HG03571 (cell line): Measurements from ENCODE around the gene FOXO3B.
"Not testable (repeated sequence)": the region's sequence is repeated elsewhere in the genome, so short reads cannot be mapped to it uniquely, and the experiment has no call there.

Source experiments
- ATAC-seq: cut with Tn5 transposase; IDR thresholded peaks from one replicate; pipeline ENCODE4 v1.9.1; 2021; ENCODE audit not compliant: unreplicated experiment

FOXO3B gene

DNA sequence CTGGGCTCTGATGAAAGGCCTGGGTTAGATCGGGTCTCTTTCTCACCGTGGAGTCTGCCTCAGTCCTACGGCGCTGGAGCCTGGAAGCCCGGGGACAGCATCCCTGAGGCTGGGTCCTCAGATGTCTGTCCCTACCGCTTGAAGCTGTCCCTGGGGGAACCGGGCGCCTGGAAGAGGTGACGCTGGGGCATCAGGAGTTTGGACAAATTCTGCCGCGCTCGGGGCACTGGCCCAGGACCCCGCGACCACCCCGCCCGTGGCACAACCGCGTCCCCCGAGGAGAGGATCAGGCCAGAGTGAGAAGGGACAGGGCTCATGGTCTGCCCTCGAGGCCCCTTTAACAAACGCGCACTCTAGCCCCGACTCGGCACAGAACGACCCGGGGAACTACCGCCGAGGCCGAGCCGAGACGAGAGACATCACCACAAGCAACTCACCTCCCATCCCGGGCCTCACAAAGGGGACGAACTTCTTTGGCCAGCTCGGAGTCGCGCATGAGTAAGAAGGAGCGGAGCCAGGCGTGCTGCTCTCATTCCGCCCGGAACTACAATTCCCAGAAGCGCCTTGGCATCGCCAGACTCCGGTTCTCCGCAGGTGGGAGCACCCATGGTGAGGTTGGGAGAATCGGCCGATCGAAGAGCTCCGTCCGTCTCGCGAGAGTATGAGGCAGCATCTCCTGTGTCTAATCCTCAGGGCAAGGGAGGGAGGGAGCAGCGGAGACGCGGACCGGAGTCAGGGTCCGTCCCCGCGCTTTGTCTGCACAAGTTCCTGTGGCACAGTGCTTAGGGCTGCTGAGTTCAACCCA lies at the start of gene FOXO3B:
TSS of gene FOXO3B (minus strand) at position 548 of the 805 bp plus-strand sequence. CDS start 663 bp downstream, outside the sequence.
- ATAC-seq: peak; percentile 70

DNA sequence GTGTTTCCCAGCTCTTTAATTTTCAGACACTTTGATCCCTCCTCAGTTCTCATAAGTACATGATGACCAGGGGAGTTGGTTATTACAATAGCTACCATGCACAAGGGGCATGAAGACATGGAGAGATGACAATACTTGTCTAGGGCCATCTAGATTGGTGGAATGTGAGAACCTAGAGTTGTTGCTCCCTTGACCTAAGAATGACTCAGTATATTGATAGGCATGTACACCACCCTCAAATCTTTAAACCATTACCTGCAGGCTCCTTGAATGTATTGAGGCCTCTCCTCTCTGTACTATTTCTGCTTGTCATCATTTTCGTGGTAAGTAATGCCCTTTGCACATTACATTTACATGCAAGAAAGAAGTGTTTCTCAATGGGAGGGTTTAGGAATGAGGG lies 41.4 kb upstream of the FOXO3B start:
- ATAC-seq: not testable (repeated sequence)

DNA sequence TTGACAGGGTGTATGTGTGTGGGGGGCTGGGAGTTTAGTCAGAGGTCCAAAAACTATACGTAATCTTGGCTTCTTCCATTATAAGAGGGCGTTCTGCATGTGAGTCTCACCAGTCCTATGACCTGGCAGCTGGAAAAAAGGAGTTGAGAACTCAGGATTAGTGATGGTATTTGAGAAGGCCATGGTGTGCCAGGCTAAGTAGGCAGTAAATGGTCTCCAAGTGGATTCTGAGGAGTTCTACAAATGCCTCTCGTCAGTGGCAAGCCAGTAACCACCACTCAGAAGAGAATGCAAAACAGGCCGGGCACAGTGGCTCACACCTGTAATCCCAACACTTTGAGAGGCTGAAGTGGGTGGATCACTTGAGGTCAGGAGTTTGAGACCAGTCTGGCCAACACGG lies 40.5 kb upstream of the FOXO3B start:
- ATAC-seq: not testable (repeated sequence)

DNA sequence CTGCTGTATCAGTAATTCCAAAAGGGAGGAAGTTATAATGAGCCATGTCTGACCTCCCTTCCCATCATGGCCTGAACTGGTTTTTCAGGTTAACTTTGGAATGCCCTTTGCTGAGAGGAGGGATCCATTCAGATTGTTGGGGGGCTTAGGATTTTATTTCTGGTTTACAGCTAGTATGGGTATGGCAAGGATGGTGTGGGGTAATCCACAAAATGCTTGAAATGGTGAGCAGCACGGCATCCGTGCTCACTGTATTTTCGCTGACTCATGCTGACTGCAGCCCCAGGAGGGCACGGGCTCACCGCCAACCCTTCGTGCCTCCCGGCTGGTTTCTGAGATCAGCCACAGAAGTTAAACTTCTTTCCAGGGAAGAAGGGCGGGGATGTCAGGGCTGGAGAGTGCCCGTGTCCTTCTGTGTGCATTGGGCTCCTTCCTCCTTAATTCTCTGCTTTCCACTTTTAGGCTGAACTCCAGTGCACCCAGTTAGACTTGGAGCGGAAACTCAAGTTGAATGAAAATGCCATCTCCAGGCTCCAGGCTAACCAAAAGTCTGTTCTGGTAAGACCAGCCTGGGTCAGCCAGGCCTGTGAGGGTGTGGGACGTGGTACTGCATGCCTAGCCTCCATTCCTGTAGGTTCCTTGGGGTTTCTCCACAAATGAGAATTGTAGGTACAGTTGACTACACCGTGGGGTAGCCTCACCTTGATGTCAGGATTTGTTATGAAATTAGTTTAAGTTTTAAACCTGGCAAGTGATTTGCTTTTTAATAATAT lies 39.8 kb upstream of the FOXO3B start:
- ATAC-seq: not testable (repeated sequence)

DNA sequence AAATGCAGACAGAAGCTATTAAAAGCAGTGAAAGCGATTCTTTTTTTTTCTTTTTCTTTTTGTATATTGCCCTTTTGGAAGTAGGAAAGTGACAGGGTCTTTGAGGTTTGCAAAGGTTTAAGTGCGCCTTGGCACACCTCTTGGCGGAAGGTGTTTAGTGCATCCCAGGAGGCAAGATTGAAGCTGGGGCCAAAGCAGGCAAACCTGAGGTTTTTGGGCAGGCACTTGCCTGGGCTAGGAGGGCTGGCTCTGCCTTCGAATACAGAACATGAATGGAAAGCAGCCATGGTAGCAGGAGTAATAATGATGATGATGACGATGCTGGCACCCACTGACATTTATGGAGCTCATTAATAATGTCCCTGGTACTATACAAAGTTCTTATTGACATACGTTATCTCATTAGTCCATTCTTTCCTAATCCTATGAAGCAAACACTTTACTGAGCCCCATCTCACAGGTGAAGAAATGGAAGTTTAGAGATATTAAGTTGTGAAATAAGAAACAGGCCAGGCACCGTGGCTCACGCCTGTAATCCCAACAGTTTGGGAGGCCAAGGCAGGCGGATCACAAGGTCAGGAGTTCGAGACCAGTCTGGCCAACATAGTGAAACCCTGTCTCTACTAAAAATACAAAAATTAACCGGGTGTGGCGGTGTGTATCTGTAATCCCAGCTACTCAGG lies 37.5 kb upstream of the FOXO3B start:
- not testable (repeated sequence) for ATAC-seq

DNA sequence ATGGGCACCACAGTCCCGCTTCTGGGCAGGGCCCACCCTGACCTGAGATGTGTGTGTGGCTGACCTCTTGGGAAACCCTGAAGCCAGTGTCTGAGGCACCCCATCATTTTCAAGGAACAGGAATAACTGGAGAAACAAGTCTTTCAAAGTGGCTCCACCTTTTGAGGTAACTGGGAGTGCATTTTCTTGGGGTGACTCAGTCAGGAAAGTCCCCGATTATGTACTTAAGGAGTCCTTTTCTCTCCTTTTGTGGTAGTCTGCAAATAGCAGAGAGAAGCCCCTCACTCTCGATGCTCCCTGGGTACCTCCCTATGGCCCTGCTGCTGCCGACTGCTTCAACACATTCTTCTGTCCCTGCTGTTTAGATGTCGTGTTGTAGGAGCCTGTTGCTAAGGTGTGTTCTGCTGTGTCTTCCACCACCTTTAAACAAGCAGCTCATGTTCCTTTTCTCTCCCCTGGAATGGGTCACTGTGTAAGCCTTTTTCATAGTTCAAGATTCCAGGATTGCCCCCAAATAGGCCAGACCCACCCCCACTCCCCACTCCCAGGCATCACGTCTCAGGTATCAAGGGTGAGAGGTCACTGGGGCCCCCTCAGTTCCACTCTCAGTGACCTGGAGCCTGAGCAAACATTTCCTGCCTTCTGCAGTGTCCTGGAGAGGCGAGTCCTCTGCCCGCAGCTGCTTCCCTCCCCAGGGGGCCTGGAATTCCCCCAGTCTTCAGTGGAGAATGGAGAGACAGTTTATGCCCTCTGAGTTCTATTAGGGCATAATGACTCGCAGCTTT lies 36.7 kb upstream of the FOXO3B start:
- ATAC-seq: not testable (repeated sequence)

DNA sequence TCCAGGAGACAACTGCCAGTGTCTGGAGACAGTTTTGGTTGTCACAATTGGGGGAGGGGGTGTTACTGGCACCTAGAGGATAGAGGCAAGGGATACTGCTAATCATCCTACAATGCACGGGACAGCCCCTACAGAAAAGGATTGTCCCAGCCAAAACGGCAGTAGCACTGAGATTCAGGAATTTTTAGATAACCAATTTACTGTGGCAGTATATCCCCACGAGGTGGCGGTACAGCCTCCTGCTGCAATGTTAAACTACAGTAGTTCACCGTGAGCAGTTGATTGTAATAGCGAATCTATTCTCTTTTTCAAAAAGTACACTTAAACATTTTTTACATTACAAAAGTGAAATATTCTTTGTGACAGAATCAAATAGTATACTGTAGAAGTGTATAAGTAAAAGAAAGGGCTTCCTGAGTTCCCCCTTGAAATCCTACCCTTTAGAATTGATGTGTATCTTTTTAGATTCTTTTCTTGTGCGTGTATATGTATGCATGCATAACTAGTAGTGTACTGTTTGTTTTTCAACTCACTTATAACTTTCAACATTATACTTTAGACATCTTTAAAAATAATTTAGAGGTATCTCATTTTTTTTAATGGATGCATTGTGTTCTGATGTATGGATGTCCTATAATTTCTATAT lies 30.4 kb upstream of the FOXO3B start:
- ATAC-seq: not testable (repeated sequence)

DNA sequence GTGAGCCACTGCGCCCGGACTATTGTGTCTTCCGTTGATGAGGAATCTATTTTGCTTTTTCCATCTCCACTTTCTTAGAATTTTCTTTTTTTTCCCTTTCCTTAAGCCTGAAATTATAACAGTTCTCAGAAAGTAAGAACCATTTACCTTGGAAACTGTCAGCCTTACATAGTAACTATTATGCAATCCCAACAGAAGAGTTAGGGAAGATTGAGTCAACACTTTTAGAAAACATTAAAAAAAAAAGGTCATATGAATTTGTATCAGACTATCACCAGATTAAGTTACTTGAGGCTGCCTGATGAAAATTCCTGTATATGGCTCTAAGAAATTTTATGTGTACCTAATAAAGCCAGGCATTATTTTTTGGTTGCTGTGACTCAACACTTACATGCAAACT lies 26.1 kb upstream of the FOXO3B start:
- ATAC-seq: not testable (repeated sequence)

DNA sequence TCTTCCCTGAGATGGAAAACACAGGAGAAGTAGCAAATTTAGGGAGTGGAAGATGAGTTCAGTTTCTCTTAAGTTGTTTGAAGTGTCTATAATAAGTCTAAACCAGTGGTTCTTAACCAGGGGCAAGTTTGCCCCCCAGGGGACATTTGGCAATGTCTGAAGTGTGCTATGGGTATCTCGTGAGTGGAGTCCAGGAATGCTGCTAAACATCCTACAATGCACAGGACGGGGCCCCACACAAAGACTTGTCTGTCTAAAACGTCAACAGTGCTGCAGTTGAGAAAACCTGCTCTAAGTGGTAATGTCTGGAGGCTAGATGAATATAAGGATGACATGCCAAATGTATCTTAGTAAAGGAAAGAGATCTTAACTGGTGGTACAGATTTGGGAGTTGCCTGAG lies 23.8 kb upstream of the FOXO3B start:
- ATAC-seq: not testable (repeated sequence)

DNA sequence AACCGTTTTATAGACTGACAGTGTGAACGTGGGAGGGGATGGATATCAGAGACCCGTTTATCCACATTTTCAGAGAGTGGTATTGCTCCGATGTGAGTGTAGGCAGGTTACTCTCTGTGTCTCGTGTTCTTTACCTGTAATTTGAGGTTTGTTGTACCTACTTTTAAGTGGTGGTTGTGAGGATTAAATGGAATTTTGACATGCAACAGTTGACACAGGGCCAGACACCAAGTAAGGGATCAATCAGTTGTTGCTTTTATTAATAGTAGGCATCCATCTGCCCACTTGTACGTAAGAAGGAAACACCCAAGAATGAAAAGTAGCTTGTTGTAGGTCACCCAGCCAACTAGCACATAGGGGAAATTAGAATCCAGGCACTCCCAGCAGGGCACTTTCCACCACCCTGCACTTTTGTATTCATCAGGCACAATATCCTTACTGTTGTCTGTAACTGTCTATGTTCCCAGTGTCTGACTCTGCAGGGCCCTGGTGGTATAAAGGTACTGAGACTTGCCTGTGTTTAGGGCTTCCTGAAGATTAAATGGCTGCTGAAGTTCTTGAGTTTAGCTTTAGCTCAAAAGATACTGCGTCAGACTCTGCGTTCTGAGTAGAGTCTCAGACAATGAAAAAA lies 16.5 kb upstream of the FOXO3B start:
- ATAC-seq: not testable (repeated sequence)

DNA sequence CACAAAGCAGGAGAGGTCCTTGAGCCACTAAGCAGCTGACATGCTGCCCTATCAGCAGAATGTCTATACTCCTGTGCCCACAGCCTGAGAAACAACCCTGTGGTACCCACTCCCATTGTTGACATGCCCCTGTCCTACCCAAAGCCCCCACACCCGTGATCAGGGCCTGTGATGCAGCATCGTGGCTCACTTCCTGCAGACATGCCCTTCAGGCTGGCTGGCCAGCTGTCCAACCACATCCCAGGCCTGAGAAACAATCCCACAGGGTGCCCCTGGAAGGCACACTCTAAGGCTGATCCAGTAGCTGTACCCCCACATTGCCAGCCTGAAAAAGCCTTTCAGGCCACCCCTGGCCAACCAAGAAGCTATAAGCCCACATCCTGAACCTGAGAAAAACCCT lies 13.0 kb upstream of the FOXO3B start:
- ATAC-seq: not testable (repeated sequence)

DNA sequence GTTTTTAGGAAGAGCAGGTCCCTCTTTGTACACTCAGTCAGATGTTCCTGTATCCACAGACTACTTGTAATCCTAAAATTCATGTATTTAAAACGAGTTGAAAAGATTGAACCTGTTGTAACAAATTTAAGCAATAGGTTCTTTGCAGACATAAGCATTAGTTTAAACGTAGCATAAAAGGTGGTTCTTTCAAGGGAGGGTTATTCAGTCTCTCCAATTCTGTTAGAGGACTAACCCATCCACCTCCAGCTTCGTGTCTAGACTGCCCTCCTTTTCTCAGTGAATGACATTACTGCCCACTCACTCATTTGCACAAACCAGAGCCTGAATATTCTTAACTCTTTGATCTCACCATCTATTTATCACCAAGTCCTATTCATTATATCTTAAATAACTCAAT lies 554 bp upstream of the FOXO3B start:
- not testable (repeated sequence) for ATAC-seq

DNA sequence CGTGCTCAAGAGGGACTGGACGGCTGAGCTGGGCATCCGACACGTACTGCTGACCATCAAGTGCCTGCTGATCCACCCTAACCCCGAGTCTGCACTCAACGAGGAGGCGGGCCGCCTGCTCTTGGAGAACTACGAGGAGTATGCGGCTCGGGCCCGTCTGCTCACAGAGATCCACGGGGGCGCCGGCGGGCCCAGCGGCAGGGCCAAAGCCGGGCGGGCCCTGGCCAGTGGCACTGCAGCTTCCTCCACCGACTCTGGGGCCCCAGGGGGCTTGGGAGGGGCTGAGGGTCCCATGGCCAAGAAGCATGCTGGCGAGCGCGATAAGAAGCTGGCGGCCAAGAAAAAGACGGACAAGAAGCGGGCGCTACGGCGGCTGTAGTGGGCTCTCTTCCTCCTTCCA lies 4.7 kb downstream of the FOXO3B start:
- ATAC-seq: not testable (repeated sequence)

DNA sequence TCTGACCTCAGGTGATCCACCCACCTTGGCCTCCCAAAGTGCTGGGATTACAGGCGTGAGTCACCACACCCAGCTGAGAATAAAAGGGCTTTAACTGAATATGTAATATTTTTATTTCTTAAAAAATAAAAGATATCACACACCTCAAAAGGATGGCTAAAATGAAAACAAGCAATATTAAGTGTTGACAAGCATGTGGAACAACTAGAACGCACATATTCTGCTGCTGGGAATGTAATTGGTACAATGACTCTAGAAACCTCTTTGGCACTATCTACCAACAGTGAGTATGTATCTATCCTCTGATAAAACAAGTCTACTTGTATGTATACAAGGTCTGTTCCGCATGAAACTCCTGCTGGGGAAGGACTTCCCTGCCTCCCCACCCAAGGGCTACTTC lies 5.2 kb downstream of the FOXO3B start:
- not testable (repeated sequence) for ATAC-seq

DNA sequence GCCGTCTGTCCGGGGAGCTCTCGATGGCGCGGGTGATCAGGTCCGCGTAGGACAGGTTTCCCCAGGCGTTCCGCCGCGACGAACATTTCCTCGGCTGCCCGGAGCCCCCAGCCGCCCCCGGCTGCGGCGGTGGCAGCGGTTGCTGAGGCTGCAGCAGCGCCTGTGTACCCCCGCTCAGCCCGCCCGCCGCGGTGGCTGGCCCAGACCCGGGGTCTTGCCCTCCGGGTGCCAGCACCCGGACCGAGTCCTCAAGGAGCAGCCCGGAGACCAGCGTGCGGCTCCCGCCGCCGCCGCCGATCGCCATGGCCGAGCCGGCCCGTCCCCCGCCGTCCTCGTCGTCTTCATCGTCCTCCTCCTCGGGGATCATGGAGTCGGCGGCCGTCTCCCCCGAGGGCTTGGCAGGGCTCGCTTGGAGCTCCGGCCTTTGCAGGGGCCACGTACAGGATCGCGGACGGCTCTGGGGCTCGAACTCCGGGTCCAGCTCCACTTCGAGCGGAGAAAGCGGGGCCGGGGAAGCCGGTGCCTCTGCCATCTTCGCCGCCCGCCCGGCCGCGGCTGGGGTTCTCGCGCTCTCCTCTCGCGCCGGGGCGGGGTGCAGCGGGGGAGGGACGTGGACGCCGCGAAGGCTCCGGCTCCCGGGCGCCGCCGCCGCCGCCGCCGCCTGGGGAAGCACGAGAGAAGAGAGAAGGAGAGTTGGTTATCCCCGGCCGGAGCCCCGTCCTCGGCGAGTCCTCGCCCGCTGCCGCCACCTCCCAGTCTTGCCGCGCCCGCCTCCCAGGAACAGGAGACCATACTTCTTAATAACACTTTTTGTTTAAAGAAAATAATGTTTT lies 9.5 kb downstream of the FOXO3B start:
- ATAC-seq: not testable (repeated sequence)

DNA sequence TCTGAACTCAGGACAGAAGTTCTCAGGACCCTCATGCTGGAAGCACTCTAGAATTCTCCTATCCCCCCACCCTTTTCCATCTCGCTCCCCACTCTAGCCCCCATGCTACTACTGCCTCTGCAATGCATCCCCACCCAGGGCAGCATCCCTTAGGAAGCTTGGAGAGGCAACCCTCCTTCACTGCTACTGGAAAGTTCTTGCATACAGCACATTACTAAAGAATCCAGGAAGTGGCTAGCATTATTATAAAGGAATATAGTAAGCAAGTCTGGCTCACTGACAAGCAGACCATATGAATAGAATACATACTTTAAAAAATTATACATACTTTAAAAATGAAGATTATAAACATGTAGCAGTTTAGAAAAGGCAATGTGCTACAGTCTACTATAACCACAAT lies 13.5 kb downstream of the FOXO3B start:
- not testable (repeated sequence) for ATAC-seq

DNA sequence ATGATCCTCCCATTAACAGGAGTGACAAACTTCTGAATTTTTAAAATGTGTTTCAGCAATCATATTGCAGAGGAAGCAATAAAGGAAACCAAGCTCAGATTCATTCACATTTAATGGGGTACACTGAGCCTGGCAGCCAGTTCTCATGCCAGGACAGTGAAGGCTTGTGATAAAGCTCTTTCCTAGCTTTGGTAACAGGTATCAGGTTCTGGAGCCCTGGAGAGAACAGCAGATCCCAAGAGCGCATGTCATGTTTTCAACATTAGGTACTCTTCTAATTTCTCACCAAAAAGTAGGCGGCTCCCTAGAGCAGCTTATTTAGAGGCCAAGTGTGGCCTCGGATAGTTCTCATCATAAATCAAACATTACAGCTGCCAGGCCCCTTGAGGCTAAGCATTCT lies 14.6 kb downstream of the FOXO3B start:
- not testable (repeated sequence) for ATAC-seq

DNA sequence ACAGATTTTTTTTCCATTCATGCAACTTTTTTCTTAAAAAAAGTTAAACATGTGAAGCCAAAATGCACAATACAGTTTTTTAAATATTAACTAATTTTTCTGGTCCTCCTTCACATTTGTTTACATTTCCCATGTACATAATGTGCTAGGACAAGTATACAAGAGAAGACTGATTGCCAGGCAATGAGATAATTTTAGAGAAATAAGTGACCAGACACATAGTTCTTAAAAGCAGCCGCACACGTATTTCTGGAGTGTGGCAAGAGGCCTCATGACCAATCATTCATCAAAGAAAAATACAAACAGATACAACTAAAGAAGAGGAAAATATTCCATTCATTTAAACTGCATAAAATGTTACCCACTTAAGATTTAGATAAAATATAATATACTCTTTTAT lies 15.8 kb downstream of the FOXO3B start:
- ATAC-seq: not testable (repeated sequence)
